ENCODE results near the gene ASCC3.

ASCC3 gene

GRCh38 chr6:100573166-100573565 lies 308.0 kb downstream of the ASCC3 start:
- DNase-seq: no peak

- DNase-seq: no peak
These were observed 312.9 kb downstream of the ASCC3 start for GRCh38 chr6:100568255-100568654.

- no peak for DNase-seq
These were observed 314.6 kb downstream of the ASCC3 start for GRCh38 chr6:100566563-100566962.

- no peak for DNase-seq
These were observed 315.6 kb downstream of the ASCC3 start for GRCh38 chr6:100565439-100566104.

- DNase-seq: no peak
These were observed 321.3 kb downstream of the ASCC3 start for GRCh38 chr6:100559859-100560258.

GRCh38 chr6:100554228-100554627 lies 326.9 kb downstream of the ASCC3 start:
- DNase-seq: peak; percentile 32

GRCh38 chr6:100553243-100553642 lies 327.9 kb downstream of the ASCC3 start:
- DNase-seq: peak; percentile 8

- no peak for DNase-seq
These were observed 331.5 kb downstream of the ASCC3 start for GRCh38 chr6:100549406-100550167.

- DNase-seq: no peak
These were observed 343.0 kb downstream of the ASCC3 start for GRCh38 chr6:100538086-100538485.

- no peak for DNase-seq
These were observed 362.5 kb downstream of the ASCC3 start for GRCh38 chr6:100518588-100518987.

- DNase-seq: no peak
These were observed 363.5 kb downstream of the ASCC3 start for GRCh38 chr6:100517633-100518032.

- DNase-seq: no peak
These were observed 364.0 kb downstream of the ASCC3 start for GRCh38 chr6:100517106-100517505.

GRCh38 chr6:100514660-100515059 lies 366.5 kb downstream of the ASCC3 start:
- DNase-seq: no peak

- no peak for DNase-seq
These were observed 368.8 kb downstream of the ASCC3 start for GRCh38 chr6:100512203-100512862.

- DNase-seq: no peak
These were observed 372.0 kb downstream of the ASCC3 start for GRCh38 chr6:100509101-100509500.

GRCh38 chr6:100506651-100507050 lies 374.5 kb downstream of the ASCC3 start:
- no peak for DNase-seq

GRCh38 chr6:100504786-100505737 lies 376.1 kb downstream of the ASCC3 start:
- DNase-seq: no peak

- DNase-seq: no peak
These were observed 378.0 kb downstream of the ASCC3 start for GRCh38 chr6:100503043-100503705.

- no peak for DNase-seq
These were observed 387.8 kb downstream of the ASCC3 start for GRCh38 chr6:100493206-100493888.

- no peak for DNase-seq
These were observed 389.0 kb downstream of the ASCC3 start for GRCh38 chr6:100491952-100492670.

GRCh38 chr6:100490065-100490464 lies 391.1 kb downstream of the ASCC3 start:
- no peak for DNase-seq
